ENCODE results near the gene DHX57.

DHX57 gene

DNA sequence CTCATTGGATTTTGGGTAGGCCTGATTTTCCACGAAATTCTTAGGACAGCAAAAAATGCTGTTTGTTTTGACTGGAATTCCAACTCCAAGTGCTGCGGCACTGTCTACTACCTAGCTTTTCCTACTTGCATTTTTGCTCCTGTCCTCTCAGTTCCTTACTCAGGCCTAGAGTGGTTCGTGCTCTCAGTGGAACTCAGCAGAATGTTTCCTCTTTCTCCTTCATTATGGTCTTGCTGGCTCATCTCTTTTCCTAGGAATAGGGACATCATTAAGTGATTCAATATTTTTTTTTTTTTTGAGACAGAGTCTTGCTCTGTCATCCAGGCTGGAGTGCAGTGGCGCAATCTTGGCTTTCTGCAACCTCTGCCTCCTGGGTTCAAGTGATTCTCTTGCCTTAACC is 59.8 kb downstream of the DHX57 start:
- TF ChIP-seq, protein P1, sequence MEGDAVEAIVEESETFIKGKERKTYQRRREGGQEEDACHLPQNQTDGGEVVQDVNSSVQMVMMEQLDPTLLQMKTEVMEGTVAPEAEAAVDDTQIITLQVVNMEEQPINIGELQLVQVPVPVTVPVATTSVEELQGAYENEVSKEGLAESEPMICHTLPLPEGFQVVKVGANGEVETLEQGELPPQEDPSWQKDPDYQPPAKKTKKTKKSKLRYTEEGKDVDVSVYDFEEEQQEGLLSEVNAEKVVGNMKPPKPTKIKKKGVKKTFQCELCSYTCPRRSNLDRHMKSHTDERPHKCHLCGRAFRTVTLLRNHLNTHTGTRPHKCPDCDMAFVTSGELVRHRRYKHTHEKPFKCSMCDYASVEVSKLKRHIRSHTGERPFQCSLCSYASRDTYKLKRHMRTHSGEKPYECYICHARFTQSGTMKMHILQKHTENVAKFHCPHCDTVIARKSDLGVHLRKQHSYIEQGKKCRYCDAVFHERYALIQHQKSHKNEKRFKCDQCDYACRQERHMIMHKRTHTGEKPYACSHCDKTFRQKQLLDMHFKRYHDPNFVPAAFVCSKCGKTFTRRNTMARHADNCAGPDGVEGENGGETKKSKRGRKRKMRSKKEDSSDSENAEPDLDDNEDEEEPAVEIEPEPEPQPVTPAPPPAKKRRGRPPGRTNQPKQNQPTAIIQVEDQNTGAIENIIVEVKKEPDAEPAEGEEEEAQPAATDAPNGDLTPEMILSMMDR (IDR thresholded peaks at IDR 0.05; ENCODE audit: extremely low read depth, insufficient read depth, missing control alignments) = no peak
- DNase-seq (ENCODE audit: low spot score) = no peak
- in situ Hi-C loops (cut with MboI; ENCODE audit: low pct_unique_long_range_greater_than_20kb, low sequenced_read_pairs, unreplicated experiment) = no loop called here

DNA sequence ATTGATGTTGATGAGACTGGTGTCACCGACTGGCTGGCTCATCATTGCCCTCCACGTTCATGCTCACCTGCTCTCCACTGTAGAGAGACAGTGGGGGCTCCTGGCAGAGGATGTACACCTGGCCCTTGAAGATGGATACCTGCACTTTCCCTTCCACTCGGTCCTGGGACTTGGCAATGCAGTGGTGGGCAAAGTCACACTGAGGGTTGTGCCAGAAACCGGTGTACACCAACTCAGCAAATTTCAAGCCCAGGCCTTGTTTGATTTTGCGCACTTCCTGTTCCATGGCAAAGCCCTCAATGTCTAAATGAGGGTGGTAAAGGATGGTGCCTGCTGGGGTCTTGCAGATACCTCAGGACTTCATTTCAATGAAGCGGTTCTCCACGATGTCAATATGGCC is 65.2 kb downstream of the DHX57 start:
- no peak for DNase-seq (ENCODE audit: low spot score)
- TF ChIP-seq, protein P1 (IDR thresholded peaks at IDR 0.05; ENCODE audit: extremely low read depth, insufficient read depth, missing control alignments) = no peak
- in situ Hi-C loops (cut with MboI; ENCODE audit: low pct_unique_long_range_greater_than_20kb, low sequenced_read_pairs, unreplicated experiment) = no loop called here

DNA sequence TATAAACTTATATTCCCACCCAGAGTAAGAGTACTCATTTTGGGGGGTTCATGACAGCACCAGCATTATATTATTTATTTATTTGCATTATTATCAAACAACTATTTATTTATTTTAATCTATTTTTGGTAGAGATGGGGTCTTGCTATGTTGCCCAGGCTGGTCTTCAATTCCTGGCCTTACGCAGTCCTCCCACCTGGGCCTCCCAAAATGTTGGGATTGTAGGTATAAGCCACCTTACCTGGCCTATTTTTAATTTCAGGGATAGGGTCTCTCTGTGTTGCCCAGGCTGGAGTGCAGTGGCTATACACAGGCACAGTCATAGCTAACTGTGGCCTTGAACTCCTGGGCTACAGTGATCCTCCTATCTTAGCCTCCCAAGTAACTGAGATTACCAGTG is 67.1 kb downstream of the DHX57 start:
- in situ Hi-C loops (cut with MboI; ENCODE audit: low pct_unique_long_range_greater_than_20kb, low sequenced_read_pairs, unreplicated experiment) = no loop called here

DNA sequence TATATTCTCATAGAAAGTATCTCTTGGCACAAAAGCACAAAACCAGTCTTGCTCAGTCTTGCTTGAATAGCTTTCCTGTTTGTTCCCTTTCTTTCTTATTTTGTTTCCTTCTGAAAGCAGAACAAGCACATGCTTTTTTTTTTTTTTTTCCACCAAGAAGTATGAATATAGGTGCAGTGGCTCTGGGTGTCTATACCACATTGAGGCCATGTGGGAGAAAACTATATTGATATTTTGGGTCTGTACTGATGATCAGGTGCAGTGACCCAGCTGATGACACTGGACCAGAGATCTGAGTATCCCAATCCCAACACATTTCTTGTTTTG is 69.0 kb downstream of the DHX57 start:
- in situ Hi-C loops (cut with MboI; ENCODE audit: low pct_unique_long_range_greater_than_20kb, low sequenced_read_pairs, unreplicated experiment) = no loop called here
- no peak for DNase-seq (ENCODE audit: low spot score)
- TF ChIP-seq, protein P1 (IDR thresholded peaks at IDR 0.05; ENCODE audit: extremely low read depth, insufficient read depth, missing control alignments) = no peak

More for the DNA sequence above, 67.1 kb downstream of the DHX57 start:
- no peak for DNase-seq (ENCODE audit: low spot score)
- TF ChIP-seq, protein P1 (IDR thresholded peaks at IDR 0.05; ENCODE audit: extremely low read depth, insufficient read depth, missing control alignments) = no peak

DNA sequence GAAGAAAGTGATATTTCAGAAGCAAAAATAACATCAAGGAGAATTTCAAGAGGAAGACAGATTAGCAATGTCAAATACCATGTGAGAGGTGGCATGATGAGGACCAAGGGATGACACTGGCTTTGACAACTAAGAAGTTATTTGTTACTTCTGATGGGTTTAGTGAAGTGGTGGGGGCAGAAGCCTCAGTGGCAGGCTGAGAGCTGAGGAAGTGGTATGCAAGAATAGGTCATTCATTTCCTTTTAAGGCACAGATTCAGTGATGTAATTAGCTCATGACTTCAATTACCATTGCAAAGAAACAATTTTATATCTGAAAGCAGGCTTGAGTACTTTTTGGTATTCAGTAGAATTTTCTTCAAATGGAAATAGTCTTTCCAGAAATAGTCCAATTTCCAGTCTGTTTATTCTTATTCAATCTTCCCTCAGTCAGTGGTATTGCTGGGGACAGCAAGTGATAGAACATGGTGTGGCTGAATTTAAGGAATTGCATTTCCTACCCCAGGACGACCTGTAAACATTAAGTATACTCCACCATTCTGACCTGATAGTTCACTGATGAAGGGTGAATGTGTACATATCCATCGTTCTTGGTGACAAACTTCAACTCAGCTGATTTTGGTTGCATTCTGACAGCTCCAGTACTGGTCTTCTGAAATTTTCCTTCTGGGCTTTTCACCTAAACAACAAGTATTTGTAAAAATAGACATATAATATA is 69.6 kb downstream of the DHX57 start:
- TF ChIP-seq, protein P1 (IDR thresholded peaks at IDR 0.05; ENCODE audit: extremely low read depth, insufficient read depth, missing control alignments) = no peak

DNA sequence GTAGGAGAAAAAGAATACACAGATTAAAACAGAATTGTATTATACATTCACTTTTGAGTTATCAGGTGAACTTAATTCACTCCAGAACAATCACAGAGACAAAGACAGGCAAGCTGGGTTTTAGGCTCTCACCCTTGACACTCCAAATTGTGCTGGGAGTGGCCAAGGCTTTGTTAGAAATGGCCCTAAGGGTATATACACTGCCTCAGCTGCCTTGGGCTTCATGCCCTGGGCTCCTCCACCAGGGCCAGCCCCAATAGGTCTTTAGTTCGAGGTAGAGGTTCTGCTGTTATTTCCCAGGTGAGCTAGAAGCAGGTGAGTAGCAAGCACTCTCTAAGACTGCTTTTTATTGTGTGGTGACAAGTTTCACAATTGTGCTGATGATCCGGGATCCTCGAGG is 77.8 kb downstream of the DHX57 start:
- TF ChIP-seq, protein P1 (IDR thresholded peaks at IDR 0.05; ENCODE audit: extremely low read depth, insufficient read depth, missing control alignments) = no peak
- in situ Hi-C loops (cut with MboI; ENCODE audit: low pct_unique_long_range_greater_than_20kb, low sequenced_read_pairs, unreplicated experiment) = no loop called here
- DNase-seq (ENCODE audit: low spot score) = no peak

More for the DNA sequence above, 69.6 kb downstream of the DHX57 start:
- DNase-seq (ENCODE audit: low spot score) = no peak
- in situ Hi-C loops (cut with MboI; ENCODE audit: low pct_unique_long_range_greater_than_20kb, low sequenced_read_pairs, unreplicated experiment) = no loop called here

Measured in GM13977 (cell line).